HG03097 (cell line): Measurements from ENCODE around the gene LYPD5.
A peak's percentile ranks its signal among the peaks of the same experiment; 100 is the strongest.
"Not testable (repeated sequence)": the region's sequence is repeated elsewhere in the genome, so short reads cannot be mapped to it uniquely, and the experiment has no call there.

Source experiments
- ATAC-seq: cut with Tn5 transposase; IDR thresholded peaks from one replicate; pipeline ENCODE4 v1.9.1; 2021; ENCODE audit not compliant: unreplicated experiment, low FRiP score

LYPD5 gene

GRCh38 chr19:43802216-43802951 is at the start of gene LYPD5:
TSS of gene LYPD5 (minus strand) at chr19:43802447. CDS start at chr19:43802380, 67 bp downstream.
- ATAC-seq = no peak

GRCh38 chr19:43848821-43849220 is 46.6 kb upstream of the LYPD5 start:
- no peak for ATAC-seq

- no peak for ATAC-seq
These were observed 45.6 kb upstream of the LYPD5 start for GRCh38 chr19:43847884-43848283.

- no peak for ATAC-seq
These were observed 45.0 kb upstream of the LYPD5 start for GRCh38 chr19:43847246-43847645.

GRCh38 chr19:43842007-43842406 is 39.8 kb upstream of the LYPD5 start:
- ATAC-seq = no peak

- ATAC-seq = no peak
These were observed 36.9 kb upstream of the LYPD5 start for GRCh38 chr19:43839139-43839538.

GRCh38 chr19:43826787-43827754 is 24.8 kb upstream of the LYPD5 start, which contains the start of gene ZNF283:
TSS of gene ZNF283 (plus strand) at chr19:43827321. CDS start at chr19:43833505, 6,184 bp downstream.
- peak; percentile 88 for ATAC-seq

- not testable (repeated sequence) for ATAC-seq
These were observed 22.3 kb upstream of the LYPD5 start for GRCh38 chr19:43824572-43824971.

- ATAC-seq = not testable (repeated sequence)
These were observed 21.6 kb upstream of the LYPD5 start for GRCh38 chr19:43823856-43824255.

- ATAC-seq = no peak
These were observed 18.6 kb upstream of the LYPD5 start for GRCh38 chr19:43820884-43821215.

- ATAC-seq = no peak
These were observed 18.0 kb upstream of the LYPD5 start for GRCh38 chr19:43820098-43820883.

- no peak for ATAC-seq
These were observed 16.3 kb upstream of the LYPD5 start for GRCh38 chr19:43818500-43818899.

GRCh38 chr19:43817454-43817853 is 15.2 kb upstream of the LYPD5 start:
- ATAC-seq = not testable (repeated sequence)

- ATAC-seq = no peak
These were observed 12.6 kb upstream of the LYPD5 start for GRCh38 chr19:43814663-43815352.

GRCh38 chr19:43812688-43813087 is 10.4 kb upstream of the LYPD5 start:
- ATAC-seq = no peak

GRCh38 chr19:43812259-43812658 is 10.0 kb upstream of the LYPD5 start:
- no peak for ATAC-seq

GRCh38 chr19:43811837-43812236 is 9.6 kb upstream of the LYPD5 start:
- ATAC-seq = no peak

- ATAC-seq = no peak
These were observed 7.8 kb upstream of the LYPD5 start for GRCh38 chr19:43809762-43810696.

GRCh38 chr19:43807651-43808050 is 5.4 kb upstream of the LYPD5 start:
- ATAC-seq = no peak
